ENCODE data around the gene CP.

DNA sequence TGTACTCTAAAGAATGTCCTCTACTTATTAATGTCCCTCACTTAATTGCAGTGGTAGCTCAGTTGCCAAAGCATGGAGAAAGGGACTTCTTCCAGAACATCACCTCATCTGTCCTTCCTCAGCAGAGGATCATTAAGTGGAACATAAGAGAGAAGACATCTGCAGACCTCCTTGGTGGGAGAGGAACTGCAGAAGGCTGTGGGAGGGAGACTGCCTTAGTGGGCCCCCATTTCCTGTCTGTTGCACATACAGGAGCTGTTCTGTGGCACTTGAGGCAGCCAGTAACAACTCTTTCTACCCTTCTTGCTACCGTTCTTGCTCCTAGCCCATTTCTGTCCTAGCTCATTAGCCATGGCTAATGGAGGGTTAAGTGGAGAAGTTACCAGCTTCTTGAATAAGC is 58.6 kb downstream of the CP start:
- TF ChIP-seq, protein P1, sequence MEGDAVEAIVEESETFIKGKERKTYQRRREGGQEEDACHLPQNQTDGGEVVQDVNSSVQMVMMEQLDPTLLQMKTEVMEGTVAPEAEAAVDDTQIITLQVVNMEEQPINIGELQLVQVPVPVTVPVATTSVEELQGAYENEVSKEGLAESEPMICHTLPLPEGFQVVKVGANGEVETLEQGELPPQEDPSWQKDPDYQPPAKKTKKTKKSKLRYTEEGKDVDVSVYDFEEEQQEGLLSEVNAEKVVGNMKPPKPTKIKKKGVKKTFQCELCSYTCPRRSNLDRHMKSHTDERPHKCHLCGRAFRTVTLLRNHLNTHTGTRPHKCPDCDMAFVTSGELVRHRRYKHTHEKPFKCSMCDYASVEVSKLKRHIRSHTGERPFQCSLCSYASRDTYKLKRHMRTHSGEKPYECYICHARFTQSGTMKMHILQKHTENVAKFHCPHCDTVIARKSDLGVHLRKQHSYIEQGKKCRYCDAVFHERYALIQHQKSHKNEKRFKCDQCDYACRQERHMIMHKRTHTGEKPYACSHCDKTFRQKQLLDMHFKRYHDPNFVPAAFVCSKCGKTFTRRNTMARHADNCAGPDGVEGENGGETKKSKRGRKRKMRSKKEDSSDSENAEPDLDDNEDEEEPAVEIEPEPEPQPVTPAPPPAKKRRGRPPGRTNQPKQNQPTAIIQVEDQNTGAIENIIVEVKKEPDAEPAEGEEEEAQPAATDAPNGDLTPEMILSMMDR (optimal IDR thresholded peaks at IDR 0.05 in 1 of 3, IDR thresholded peaks at IDR 0.05 in 1 of 3, conservative IDR thresholded peaks at IDR 0.05 in 1 of 3; ENCODE audit: extremely low read depth in 1 of 3, insufficient read depth in 2 of 3, low read length in 3 of 3), result no peak
- TF ChIP-seq EZH2 (IDR thresholded peaks at IDR 0.05; ENCODE audit: low read length), result no peak

Measured in keratinocyte (primary cell).